K562 (cell line): ENCODE results near the gene NT5C. TPM values are rescaled to one million over a fixed set of nuclear protein-coding genes. Genes with fewer than 3 reads are reported as not detected.

Source experiments
- CBFA2T2 ChIP-seq: fragments of 450-650 bp; conservative IDR thresholded peaks from 2 replicates; pipeline ENCODE4 v1.6.1; 2017; ENCODE audit warnings: mild to moderate bottlenecking
- CHAMP1 ChIP-seq: fragments of 450-650 bp; IDR thresholded peaks from 2 replicates; pipeline ENCODE4 v1.6.1; 2016; ENCODE audit warnings: mild to moderate bottlenecking
- CREM ChIP-seq: IDR thresholded peaks from 2 replicates; pipeline ENCODE4 v1.6.1; 2014; ENCODE audit warnings: antibody characterized with exemption, low read depth
- ETS1 ChIP-seq: conservative IDR thresholded peaks from 2 replicates; pipeline ENCODE4 v1.6.1; 2011; ENCODE audit warnings: low read depth, mild to moderate bottlenecking, low read length; ENCODE audit not compliant: control insufficient read depth
- EWSR1 ChIP-seq: fragments of 450-650 bp; IDR thresholded peaks from 2 replicates; pipeline ENCODE4 v1.6.1; 2018; ENCODE audit warnings: borderline replicate concordance, mild to moderate bottlenecking, low read depth, moderate library complexity; ENCODE audit not compliant: partially characterized antibody
- RNF2 ChIP-seq: sonication (generic); IDR thresholded peaks from 2 replicates; pipeline ENCODE4 v1.6.1; 2016
- SIRT6 ChIP-seq: IDR thresholded peaks from one replicate; pipeline ENCODE4 v1.6.1; 2012; ENCODE audit warnings: low read depth, mild to moderate bottlenecking, control low read depth, inconsistent platforms, low read length, moderate library complexity
- TAF7 ChIP-seq: fragments of 450-650 bp; IDR thresholded peaks from 2 replicates; pipeline ENCODE4 v1.6.1; 2016; ENCODE audit warnings: missing genetic modification characterization, missing compliant biosample characterization
- ZBTB33 ChIP-seq: sonication (generic); formaldehyde crosslinking; IDR thresholded peaks from 2 replicates; pipeline ENCODE4 v1.8.1; 2023; ENCODE audit warnings: mild to moderate bottlenecking, missing genetic modification reagents
- ZEB2 ChIP-seq: fragments of 450-650 bp; IDR thresholded peaks from 2 replicates; pipeline ENCODE4 v1.6.1; 2016
- ZNF512 ChIP-seq: IDR thresholded peaks from 2 replicates; pipeline ENCODE4 v1.6.1; 2016; ENCODE audit warnings: missing genetic modification characterization, missing compliant biosample characterization
- ZNF764 ChIP-seq: fragments of 250-450 bp; sonication (Bioruptor Pico); IDR thresholded peaks from 2 replicates; pipeline ENCODE4 v1.4.0; 2020; ENCODE audit warnings: low read depth, mild to moderate bottlenecking, moderate library complexity
- polyA plus RNA-seq, 8 experiments: library from polyadenylated mRNA; depleted of rRNA in 4 of 8; stranded (reverse) in 5 of 8; unstranded in 3 of 8; fragments of >200 nt; fragmentation: Nextera tagmentation in 2 of 8; fragmentation: Illumina TruSeq in 1 of 8; extraction: Ambion mirVana in 2 of 8; extraction: Trizol in 1 of 8; gene quantifications; 2 replicates each; pipeline versions ENCODE4 v1.2.1 to v1.2.3, GENCODE V29; 2011 to 2014; ENCODE audit warnings: inconsistent platforms in 1 of 8, missing spikeins in 1 of 8
- total RNA-seq, 7 experiments: library from RNA; depleted of rRNA in 6 of 7; stranded (reverse); fragments of >200 nt in 6 of 7; fragmentation: Illumina TruSeq in 2 of 7; extraction: Trizol in 2 of 7; gene quantifications; 2 replicates each; pipeline versions ENCODE4 v1.2.1 to v1.2.3, GENCODE V29; 2011 to 2021; ENCODE audit warnings: low replicate concordance in 1 of 7
- TF ChIP-seq, protein P1 (sequence below), 3 experiments: IDR thresholded peaks in 2 of 3; conservative IDR thresholded peaks in 1 of 3; 2 replicates each; pipeline ENCODE4 v1.5.1; 2011 to 2012; ENCODE audit warnings: low read length in 3 of 3, mild to moderate bottlenecking in 3 of 3, control low read depth in 2 of 3, improper control_type of control experiment in 1 of 3, inconsistent platforms in 1 of 3, low read depth in 1 of 3, mixed read lengths in 1 of 3, moderate library complexity in 1 of 3; ENCODE audit not compliant: insufficient read depth in 2 of 3
- TF ChIP-seq, protein P2 (sequence below), 2 experiments: fragments of 450-650 bp; conservative IDR thresholded peaks; 2 replicates each; pipeline ENCODE4 v1.6.1; 2017; ENCODE audit warnings: mild to moderate bottlenecking in 2 of 2, moderate library complexity in 2 of 2
- TF ChIP-seq, protein P3 (sequence below): fragments of 250-450 bp; sonication (Bioruptor Pico); IDR thresholded peaks from 2 replicates; pipeline ENCODE4 v1.8.0; 2021; ENCODE audit warnings: borderline replicate concordance, mild to moderate bottlenecking, moderate library complexity; ENCODE audit not compliant: poor library complexity, severe bottlenecking

The NT5C gene
- total and polyA plus RNA-seq, 9 of the 15 experiments (the other 6 are each of a cell fraction or from before 2014, with no cell fraction given): 2.9 to 205 (median 45.0) TPM

DNA sequence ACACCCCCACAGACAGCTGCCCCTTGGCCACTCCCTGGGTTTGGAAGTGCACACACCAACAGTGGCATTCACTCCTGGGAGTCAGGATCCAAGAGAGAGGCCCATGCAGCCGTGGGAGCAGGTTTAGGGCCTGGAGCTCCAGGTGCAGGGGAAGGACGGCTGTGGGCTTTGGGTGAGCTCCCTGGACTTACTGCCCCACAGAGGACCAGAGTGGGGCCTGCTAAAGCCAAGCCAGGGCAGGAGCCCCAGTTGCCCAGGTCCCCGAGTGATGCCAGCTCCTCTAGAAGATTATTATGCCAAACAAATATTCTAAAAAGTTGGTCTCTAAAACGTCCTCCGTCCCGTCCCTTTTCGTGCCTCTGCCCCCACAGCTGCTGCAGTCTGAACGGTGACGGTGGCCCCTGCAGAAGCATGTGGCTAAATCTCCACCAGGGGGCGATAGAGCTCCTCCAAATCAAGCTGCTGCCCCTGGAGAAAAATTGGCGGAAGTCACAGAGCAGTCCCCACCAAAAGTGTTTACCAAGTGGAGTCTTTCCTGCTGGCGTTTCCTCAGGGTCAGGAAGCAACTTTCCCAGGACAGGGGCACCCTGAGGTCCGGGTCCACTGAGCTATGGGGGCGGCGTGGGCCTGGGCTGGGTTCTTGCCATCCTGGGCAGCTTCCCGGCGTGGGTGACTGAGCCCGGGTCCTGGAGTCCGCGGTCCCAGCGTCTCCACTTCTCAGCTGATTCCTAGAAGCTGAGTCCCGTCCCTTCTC is 17.6 kb downstream of the NT5C start (continued):
- TF ChIP-seq ETS1: no peak
- peak; percentile 68; the same call in 1 of the 2 replicates for TF ChIP-seq ZBTB33 (CRISPR knock-in tag)
- peak; percentile 60 for TF ChIP-seq CREM
- TF ChIP-seq ZEB2: no peak
- no peak for TF ChIP-seq RNF2
- TF ChIP-seq EWSR1: no peak
- TF ChIP-seq, protein P1, sequence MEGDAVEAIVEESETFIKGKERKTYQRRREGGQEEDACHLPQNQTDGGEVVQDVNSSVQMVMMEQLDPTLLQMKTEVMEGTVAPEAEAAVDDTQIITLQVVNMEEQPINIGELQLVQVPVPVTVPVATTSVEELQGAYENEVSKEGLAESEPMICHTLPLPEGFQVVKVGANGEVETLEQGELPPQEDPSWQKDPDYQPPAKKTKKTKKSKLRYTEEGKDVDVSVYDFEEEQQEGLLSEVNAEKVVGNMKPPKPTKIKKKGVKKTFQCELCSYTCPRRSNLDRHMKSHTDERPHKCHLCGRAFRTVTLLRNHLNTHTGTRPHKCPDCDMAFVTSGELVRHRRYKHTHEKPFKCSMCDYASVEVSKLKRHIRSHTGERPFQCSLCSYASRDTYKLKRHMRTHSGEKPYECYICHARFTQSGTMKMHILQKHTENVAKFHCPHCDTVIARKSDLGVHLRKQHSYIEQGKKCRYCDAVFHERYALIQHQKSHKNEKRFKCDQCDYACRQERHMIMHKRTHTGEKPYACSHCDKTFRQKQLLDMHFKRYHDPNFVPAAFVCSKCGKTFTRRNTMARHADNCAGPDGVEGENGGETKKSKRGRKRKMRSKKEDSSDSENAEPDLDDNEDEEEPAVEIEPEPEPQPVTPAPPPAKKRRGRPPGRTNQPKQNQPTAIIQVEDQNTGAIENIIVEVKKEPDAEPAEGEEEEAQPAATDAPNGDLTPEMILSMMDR (IDR thresholded peaks at IDR 0.05 in 2 of 3, conservative IDR thresholded peaks at IDR 0.05 in 1 of 3; ENCODE audit: insufficient read depth in 2 of 3, low read depth in 1 of 3, low read length in 3 of 3): peak; percentile 96
- TF ChIP-seq TAF7: no peak
- TF ChIP-seq CBFA2T2: no peak
- no peak for TF ChIP-seq SIRT6
- TF ChIP-seq, protein P2, sequence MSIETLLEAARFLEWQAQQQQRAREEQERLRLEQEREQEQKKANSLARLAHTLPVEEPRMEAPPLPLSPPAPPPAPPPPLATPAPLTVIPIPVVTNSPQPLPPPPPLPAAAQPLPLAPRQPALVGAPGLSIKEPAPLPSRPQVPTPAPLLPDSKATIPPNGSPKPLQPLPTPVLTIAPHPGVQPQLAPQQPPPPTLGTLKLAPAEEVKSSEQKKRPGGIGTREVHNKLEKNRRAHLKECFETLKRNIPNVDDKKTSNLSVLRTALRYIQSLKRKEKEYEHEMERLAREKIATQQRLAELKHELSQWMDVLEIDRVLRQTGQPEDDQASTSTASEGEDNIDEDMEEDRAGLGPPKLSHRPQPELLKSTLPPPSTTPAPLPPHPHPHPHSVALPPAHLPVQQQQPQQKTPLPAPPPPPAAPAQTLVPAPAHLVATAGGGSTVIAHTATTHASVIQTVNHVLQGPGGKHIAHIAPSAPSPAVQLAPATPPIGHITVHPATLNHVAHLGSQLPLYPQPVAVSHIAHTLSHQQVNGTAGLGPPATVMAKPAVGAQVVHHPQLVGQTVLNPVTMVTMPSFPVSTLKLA (conservative IDR thresholded peaks at IDR 0.05): peak in 1 of 2 experiments; percentile 66; a peak in 2 of 4 replicates
- no peak for TF ChIP-seq CHAMP1
- no peak for TF ChIP-seq ZNF512 (tag)
- no peak for TF ChIP-seq ZNF764 (CRISPR knock-in tag)
- TF ChIP-seq, protein P3, sequence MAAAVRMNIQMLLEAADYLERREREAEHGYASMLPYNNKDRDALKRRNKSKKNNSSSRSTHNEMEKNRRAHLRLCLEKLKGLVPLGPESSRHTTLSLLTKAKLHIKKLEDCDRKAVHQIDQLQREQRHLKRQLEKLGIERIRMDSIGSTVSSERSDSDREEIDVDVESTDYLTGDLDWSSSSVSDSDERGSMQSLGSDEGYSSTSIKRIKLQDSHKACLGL: no peak
